ENCODE results near the gene COL4A1.

- TF ChIP-seq CTCF (IDR thresholded peaks at IDR 0.05) (no peak), POLR2A (IDR thresholded peaks at IDR 0.05) (no peak)
Measured at GRCh38 chr13:110261166-110262081, 45.5 kb downstream of the COL4A1 start.
